C4-2B (cell line): ENCODE results near the gene NUDC.

Experiments
- CTCF ChIP-seq: fragments of 450-650 bp; conservative IDR thresholded peaks from 2 replicates; pipeline ENCODE4 v1.5.1; 2017; ENCODE audit warnings: mild to moderate bottlenecking
- ZFX ChIP-seq: fragments of 450-650 bp; IDR thresholded peaks from 2 replicates; pipeline ENCODE4 v1.6.1; 2017

- TF ChIP-seq CTCF (no peak), ZFX (no peak)
Measured at GRCh38 chr1:26894263-26894662, 27.3 kb upstream of the NUDC start.
